HG03103 (cell line): ENCODE measurements around the gene KLHL34.

Experiments used
- ATAC-seq: cut with Tn5 transposase; IDR thresholded peaks from one replicate; pipeline ENCODE4 v1.9.1; 2021; ENCODE audit warnings: low read depth; ENCODE audit not compliant: unreplicated experiment

Gene KLHL34, protein sequence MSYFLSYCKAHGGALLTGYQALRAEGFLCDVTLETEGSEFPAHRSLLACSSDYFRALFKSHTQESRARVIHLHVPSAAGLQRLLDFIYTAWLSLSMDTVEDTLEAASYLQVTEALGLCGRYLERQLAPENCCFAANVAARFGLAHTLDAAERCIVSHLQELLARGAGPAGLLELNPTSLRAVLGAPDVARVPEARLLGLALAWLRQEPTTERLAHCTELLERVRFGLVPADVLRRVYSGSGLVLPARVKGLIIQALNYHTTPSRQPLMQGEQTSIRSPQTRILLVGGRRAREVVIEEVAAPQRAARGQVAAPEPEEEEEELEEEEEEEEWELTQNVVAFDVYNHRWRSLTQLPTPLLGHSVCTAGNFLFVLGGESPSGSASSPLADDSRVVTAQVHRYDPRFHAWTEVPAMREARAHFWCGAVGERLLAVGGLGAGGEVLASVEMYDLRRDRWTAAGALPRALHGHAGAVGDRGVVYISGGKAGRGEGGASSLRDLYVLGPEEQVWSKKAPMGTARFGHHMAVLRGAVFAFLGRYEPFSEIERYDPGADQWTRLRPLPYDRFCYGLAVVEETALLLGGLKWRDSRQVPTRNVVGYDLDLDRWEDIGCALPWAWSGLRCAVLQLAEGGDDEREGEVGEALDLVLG

DNA sequence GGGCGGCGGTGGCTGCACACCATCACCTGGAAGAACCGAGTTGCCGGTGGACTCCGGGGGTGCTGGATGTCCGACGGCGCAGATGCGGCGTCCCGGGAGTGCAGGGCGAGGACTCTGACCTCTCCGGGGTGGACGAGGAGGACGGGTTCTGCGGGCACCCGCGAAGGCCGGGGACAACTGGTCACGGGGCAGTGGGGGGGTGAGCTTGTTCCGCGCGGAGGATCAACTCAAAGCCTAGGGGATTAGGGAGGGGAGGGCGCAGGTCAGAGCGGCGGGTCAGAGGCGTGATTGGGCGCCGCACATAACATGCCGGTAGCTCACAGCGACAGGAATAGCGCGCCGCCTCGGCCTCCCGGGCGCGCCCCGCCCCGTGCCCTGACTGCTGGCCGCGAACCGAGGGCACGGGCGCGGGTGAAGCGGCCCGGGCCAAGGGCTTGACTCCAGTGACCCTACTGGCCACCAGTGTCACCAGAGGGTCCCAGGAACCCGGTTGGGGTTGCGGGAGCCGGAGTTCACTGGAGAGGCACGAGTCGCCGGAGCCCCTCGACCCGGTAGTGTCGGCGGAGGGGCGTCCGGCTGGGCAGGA lies at the start of gene KLHL34:
Gene KLHL34 (minus strand): TSS at position 179 of the 586 bp plus-strand sequence. CDS start 542 bp downstream, outside the sequence.
- no peak for ATAC-seq

DNA sequence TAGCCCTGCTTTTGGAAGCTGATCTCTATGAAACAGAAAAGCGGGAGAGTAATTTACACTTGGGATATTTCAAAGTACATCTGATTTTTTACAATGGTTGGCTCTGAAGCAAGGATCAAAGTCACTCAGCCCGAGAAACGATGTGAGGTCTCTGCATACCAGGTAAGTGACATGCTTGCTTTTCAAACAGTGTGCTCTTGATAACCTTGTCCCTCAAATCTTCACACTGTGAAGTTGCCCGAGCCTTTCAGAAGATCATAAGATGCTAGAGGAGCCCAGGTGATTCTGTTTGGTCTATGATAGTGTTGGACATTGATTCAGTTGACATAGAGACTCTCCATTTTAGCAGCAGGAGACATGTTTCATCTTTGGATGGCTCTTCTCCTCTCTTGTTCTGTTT lies 47.1 kb upstream of the KLHL34 start:
- ATAC-seq, result no peak

DNA sequence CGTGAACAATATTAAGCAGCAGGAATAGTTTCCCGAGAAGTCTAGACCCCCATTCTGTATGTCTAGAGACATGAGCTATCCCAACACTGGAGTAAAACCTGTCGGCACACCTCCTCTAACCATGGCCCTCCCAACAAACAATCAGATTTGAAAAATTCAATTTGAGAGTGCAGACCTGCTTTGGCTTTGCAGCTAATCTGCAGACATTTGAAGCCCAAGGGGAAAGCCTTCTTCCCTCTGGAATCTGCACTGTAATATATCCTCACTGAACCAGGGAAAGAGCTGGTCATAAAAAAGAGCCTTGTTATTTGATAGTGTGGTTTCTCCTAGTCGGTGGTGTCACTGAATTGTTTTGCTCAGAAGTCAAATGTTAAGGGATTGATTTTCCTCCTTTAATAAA lies 44.6 kb upstream of the KLHL34 start:
- ATAC-seq, result no peak

DNA sequence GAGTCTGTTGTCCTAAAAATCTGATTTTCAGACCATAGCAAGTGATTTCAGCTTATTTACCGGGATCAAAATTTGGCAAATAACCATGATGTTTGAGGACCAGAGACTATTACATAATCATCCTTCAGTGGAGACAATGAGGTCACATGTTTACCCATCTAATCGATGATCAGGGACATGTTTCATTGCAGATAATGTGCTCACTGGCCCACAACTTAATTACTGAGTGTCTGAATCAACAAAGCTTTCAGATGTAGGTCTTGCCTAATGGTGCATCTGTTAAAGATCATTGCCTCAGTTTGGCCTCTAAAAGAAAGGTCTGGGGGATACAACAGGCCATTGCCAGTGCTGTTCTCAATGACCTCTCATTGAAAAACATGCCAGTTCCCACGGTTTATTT lies 42.8 kb upstream of the KLHL34 start:
- ATAC-seq, result no peak

DNA sequence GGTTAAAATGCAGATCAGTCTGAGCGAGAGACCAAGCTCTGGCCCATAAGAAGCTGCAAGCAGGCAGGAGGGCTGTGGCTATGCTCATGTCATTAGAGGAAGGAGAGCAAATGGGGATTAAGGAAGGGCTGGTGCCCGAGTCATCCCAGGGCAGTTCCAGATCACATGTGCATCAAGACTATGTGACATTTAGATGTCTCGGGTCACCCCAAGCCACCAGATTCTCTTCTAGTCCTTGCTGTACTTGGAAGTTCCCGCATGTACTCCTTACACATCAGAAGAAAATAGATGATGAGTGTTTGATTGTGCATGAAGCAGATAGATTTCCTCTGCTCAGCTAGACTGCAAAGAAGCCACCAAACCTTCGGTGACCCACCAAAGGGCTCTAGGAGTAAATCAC lies 42.1 kb upstream of the KLHL34 start:
- no peak for ATAC-seq

DNA sequence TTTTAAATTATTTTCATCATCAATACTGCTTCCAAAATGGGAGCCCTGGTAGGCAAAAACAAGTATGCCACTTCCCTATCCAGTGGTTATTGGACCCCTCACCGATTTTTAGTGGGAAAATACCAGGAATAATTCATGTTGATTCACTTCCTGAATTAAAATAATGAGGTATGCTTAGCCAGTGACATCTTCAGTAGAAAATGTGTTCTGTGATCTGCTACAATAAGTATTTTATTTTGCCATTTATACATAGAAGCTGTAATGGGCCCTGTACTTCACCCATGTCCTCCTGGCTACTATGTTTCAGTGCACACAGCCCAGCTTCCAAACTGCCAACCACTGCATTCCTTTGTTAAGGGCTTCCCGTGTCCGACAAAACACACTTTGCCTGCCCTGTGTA lies 41.0 kb upstream of the KLHL34 start:
- ATAC-seq, result no peak

DNA sequence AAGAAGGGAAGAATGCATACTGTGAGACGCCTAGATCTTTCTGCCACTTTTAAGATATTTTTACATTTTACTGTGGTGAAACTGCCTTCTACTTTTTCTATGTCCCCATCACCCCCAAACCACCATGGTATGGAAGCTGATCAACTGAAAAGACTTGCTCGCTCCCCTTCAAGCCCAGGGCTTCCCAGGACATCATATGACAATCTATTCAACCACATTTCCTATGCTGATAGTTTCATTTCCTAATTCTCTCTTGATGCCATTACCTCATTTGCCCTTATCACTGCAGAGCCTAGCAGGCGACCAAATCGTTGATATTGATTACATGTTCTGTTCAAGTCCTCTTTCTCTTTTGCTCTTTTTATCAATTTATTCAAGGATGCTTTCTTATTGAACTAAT lies 40.1 kb upstream of the KLHL34 start:
- no peak for ATAC-seq

DNA sequence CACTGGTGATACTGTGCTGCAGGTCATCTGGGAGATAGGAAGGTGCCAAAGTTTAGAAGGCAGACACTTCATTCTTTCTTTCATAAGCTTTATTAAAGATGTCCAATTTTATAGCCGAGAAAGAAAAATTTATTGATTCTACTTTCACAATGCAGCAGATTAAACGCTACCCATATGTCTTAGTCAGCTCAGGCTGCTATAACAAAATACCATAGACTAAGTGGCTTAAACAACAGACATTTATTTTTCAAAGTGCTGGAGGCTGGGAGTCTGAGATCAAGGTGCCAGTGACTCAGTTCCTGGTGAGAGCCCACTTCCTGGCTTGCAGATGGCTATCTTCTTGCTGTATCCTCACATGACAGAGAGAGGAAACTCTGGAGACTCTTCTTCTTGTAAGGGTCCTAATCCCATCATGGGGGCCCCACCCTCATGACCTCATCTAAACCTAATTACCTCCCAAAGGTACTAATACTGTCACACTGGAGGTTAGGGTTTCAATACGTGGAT lies 33.4 kb upstream of the KLHL34 start:
- ATAC-seq, result no peak

DNA sequence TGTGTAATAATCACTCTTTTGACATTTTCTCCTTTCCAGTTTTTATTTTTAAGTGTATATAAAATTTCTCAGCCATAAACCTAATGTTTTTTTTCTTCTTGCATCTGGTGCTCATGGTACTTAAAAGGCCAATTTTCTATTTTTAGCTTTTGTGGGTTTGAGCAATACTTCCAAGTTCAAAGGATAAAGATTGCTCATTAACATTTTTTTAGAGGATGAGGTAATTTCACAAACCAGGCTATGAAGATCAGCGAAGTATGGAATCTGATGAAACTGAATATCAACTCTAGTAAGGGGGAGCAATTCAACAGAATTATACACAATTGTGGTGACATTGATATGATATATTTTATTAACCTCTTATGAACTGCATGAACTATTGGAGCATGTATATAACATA lies 25.8 kb upstream of the KLHL34 start:
- no peak for ATAC-seq

DNA sequence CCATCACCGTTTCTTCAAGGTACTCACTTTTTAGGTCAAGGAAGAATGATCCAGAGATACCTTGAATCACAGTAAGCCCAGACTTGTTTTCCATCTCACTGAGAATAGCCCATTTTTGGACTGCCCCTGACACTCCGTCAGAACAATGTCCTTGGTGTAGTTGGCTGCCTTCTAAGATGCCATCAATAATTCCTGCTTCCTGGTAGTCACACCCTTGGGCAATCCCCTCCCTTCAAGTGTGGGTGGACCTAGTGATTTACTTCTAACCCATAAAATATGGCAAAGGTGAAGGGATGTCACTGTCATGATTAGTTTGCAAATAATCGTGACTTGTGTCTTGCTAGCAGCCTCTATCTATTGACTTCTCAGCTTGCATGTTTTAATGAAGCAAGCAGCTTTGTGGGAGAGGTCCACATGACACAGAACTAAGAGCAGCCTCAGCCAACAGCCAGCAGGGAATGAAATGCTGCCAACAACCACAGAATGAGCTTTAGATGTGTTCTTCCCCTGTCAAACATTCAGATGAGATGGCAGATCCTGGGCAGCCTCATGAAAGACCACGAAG lies 20.0 kb upstream of the KLHL34 start:
- no peak for ATAC-seq

DNA sequence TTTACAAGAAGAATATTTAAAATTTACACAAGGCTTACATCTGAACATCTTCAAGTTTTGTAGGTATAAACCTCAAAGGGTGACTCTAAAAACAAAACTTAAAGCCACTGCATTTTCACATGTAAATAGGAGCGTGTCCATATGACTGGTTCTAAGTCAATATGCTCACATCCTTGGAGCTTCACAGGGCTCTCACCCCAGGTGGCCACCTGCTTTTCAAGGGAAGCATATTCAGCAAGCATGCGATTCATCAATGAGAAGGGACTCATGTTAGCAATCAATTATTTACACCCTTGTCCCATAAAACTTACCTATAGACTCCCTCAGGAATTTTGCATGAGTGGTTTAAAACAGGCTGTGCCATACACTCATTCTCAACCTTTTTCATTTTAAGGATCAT lies 17.8 kb upstream of the KLHL34 start:
- no peak for ATAC-seq

DNA sequence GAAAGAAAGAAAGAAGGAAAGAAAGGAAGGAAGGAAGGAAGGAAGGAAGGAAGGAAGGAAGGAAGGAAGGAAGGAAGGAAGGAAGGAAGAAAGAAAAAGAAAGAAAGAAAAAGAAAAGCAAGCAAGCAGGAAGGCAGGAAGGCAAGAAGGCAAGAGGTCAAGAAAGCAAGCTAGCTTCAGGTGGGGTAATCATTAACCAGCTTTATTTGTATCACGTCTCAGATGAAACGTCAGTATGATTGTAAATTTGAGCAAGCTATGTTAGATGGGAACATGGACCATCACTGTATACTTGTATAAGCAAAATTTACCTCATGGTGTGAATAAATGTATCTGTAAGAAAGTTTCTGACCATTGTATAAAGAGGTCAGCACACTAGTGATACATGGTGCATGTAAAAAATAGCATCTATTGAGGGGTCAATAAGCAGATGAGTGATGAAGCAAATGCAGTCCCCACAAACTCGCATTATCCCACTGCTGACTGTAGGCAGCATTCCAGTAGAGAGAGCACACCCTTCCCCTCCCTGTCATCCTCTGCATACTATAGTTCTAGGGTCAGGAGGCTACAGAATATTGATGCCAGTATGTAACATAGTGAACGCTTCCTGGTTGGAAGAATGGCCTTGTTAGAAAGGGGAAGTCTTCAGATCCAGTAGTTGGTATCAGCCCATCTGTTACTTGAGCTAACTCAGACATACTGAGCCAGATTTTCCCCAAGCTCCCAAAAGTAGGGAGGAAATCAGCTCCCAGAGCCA lies 16.5 kb upstream of the KLHL34 start:
- ATAC-seq, result no peak

DNA sequence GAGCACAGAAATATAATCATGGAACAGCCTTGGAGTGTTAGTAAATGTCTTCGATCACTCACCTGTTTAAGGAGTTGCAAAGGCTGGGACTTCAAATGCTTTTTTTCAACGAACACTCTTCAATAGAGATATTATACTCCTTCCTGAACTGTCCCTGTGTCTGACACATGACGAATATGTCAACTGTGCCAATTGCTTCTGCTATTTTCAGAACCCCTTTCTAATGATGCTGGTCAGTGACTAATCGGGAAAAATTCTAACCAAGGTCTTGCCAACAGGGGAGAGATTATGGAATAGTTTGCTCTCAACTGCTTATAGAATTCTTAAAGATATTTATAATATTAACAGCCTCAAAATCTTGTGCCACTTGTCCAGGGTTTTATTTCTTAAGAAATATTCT lies 8.5 kb upstream of the KLHL34 start:
- no peak for ATAC-seq

DNA sequence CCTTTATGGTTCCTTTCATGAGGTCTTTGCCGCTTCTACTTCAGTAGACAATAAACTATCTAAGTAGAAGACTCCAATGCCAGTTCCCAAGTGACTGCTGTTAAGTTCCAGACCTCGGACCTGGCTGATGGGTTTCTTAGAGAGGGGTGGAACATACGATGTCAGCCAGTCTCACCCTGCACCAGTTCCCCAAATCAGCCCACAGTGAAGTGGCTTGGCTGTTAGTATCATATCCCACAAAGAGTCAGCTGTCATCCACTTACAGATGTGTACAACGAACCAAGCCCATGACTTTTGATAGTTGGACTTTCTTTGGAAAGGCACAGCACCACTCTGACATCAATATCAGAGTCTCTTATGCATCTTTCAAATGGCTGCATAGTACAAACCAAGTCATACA lies 8.1 kb upstream of the KLHL34 start:
- ATAC-seq, result no peak

DNA sequence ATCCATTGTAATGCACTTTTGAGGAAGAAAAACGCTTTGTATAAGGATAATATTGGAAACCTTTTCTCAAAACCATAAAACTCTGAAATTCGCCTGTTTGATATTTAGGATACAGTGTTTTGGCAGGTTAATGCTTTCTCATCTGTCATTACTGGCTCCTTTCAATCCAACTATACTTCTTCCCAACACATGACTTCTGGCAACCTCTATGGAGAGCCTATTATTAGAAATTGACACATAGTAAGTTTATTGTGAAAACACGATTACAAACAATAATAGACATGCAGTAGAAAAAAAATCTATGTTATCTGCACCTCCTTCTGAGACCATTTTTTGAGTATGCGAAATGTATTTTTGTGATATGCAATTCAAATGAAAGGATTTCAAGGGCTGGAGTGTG lies 4.6 kb upstream of the KLHL34 start:
- no peak for ATAC-seq

DNA sequence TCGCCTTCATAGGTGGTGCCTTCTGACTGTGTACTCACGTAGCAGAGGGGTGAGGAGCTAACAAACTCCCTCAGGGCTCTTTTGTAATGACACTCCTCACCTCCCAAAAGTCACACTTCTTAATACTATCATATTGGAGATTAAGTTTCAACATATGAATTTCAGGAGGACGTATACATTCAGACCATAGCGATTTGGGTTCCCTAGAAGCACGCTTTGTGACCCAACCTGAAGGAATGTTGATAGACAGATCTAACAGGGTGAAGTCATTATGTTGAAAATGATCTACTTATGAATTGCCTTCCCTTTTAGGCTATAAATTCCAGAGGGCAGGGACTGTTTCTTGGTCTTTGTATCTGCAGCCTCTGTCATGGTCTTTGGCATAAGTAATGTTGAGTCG lies 3.2 kb upstream of the KLHL34 start:
- ATAC-seq, result no peak

DNA sequence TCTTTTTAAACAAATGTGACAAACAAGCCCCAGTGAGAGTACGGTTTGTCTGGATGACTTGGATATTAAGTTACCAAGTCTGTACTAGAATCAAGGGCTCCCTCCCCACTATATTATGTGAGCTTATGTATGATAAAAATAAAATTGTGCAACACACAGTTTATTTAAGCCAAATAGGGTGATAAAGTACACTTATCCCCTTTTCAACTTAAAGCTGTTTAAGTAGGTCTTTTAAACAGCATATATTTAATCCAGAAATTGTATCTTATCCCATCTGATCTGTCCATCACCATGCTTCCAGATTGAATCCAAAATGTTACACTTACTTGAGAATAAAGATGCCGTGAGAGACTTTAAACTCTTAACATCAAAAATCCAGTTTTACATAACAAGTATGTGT lies 2.0 kb upstream of the KLHL34 start:
- no peak for ATAC-seq

DNA sequence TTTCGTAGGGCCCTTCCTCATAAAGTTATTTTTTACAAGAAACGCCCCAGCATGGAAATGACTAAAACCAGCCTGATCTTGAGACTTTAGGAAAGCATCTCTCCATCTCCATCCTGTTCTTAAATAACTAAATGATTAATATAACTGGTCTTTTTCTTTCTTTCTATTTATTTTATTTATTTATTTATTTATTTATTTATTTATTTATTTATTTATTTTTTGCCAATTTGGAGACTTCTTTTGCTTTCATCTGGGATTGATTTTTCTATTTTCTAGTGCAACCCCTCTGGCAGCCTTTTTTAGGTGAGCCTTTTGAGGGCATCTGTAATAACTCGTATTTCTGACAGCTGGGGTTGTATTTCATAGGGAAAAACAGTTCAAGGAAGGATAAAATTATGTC lies 1.2 kb upstream of the KLHL34 start:
- ATAC-seq, result no peak

DNA sequence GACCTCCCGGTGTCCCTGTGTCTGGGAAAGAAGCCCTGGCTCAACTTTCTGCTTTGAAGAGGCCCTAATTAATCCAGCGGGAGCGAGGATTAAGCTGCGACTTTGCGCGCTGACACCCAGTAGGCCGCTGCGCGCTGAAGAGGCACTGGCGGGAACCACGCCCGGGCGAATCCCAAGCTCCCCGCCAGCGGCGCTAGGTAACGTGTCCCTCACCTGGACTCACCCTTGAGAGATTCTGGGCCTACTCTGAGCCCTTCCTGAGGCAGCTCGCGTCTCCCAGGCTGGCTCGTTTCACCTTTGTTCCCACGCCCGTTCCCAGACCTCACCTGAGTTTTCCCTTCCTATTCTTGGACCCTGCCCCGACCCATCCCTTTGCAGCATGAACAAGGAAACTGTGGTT lies 616 bp upstream of the KLHL34 start:
- no peak for ATAC-seq

DNA sequence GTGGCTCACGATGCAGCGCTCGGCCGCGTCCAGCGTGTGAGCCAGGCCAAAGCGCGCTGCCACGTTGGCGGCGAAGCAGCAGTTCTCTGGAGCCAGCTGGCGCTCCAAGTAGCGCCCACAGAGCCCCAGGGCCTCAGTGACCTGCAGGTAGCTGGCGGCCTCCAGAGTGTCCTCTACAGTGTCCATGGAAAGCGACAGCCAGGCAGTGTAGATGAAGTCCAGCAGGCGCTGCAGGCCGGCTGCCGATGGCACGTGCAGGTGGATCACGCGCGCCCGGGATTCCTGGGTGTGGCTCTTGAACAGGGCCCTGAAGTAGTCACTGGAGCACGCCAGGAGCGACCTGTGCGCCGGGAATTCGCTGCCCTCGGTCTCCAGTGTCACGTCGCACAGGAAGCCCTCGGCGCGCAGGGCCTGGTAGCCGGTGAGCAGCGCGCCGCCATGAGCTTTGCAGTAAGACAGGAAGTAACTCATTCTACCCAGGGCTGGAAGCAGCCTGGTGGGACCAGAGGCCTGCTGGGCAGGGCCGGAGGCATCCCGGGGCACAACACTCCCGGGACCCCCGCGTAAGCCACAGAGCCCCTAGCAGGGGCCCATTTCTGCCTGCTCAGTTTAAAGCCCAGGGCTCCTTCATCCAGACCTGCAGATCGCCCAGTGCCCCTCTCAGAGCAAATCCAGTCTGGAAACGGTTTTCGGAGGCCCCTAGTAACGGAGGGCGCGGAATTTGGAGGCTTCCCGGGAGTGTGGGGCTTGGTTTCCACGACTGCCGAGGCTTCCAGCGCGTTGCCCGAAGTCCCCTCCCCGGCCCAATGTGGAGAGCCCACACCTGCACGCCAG lies 595 bp downstream of the KLHL34 start:
- ATAC-seq, result no peak
